ENCODE data around the gene SELPLG. TPM values are rescaled to one million over a fixed set of nuclear protein-coding genes. Genes with fewer than 3 reads are reported as not detected.

SELPLG gene
- total and polyA plus RNA-seq, 2 of the 4 experiments (the other 2 are of a cell fraction) = 3.2 to 10.8 TPM

- Histone ChIP-seq H2BK5ac (ENCODE audit: low read depth, low read length, poor library complexity, severe bottlenecking) (no peak overlapping the region), H2AK5ac (ENCODE audit: low read depth, low read length) (no peak overlapping the region), H3K9me1 (ENCODE audit: insufficient read depth, low read length) (peaks cover 14% of the 10 kb centered on the region), H3K14ac (replicated peaks; ENCODE audit: low read depth, low read length) (no peak overlapping the region), H4K91ac (ENCODE audit: insufficient read depth, low read depth, low read length) (no peak overlapping the region), H3K4me2 (ENCODE audit: low read depth, low read length) (no peak overlapping the region), H3K79me1 (ENCODE audit: low read depth in 1 of 2, low read length in 2 of 2) (peaks cover 0 to 18% of the 10 kb centered on the region in 2 experiments; a peak in 2 of 4 replicates), H2BK120ac (ENCODE audit: low read depth, low read length) (no peak overlapping the region), H4K8ac (ENCODE audit: low read depth in 2 of 2, low read length in 2 of 2) (no peak overlapping the region; a peak in 1 of 4 replicates), H3K9ac (ENCODE audit: low read depth, low read length) (no peak overlapping the region), H3K4me3 (ENCODE audit: insufficient read depth, low read depth, low read length) (no peak overlapping the region), H3K23ac (ENCODE audit: low read depth, low read length) (no peak overlapping the region), H3K27ac (ENCODE audit: insufficient read depth, low read length) (no peak overlapping the region), H2BK15ac (ENCODE audit: low read depth, low read length) (no peak overlapping the region), H2AK9ac (replicated peaks; ENCODE audit: low read depth, low read length, poor library complexity) (peak overlapping the region; percentile 9), H3K27me3 (ENCODE audit: control insufficient read depth, insufficient read depth, low read length) (no peaks in the 10 kb centered on the region), H3K56ac (ENCODE audit: extremely low read depth, insufficient read depth, low read length) (no peak overlapping the region), H2AFZ (replicated peaks; ENCODE audit: low read length, poor library complexity) (no peak overlapping the region), H4K20me1 (ENCODE audit: insufficient read depth, low read length) (peaks cover 17% of the 10 kb centered on the region), H3K36me3 (ENCODE audit: control insufficient read depth, insufficient read depth, low read length) (no peaks in the 10 kb centered on the region), H3K4me1 (ENCODE audit: control insufficient read depth, insufficient read depth, low read length) (peaks cover 24% of the 10 kb centered on the region), H3K4ac (ENCODE audit: low read depth, low read length) (no peak overlapping the region), H3K9me3 (ENCODE audit: control insufficient read depth, insufficient read depth, low read length) (no peaks in the 10 kb centered on the region), H3K18ac (ENCODE audit: low read depth, low read length) (no peak overlapping the region), H2BK20ac (ENCODE audit: low read depth, low read length) (no peak overlapping the region), H4K5ac (ENCODE audit: low read depth, low read length) (no peak overlapping the region)
- ChIA-PET POLR2A (ENCODE audit: unreplicated experiment) (interaction anchor here (0.5 kb wide), 1 partner anchor 45 kb away, joined by 5 read pairs; no protein-coding TSS in a partner anchor), CTCF (no interaction called here)
- in situ Hi-C loops (cut with MboI; ENCODE audit: low sequenced_read_pairs) (loop anchor here (25.0 kb wide), 1 partner anchor 453 kb away; the partner anchor contains the start of genes ALKBH2 and UNG), dilution Hi-C loops (cut with HindIII; ENCODE audit: low sequenced_read_pairs, unreplicated experiment) (no loop called here), intact Hi-C loops (cut with micrococcal nuclease) (no loop called here)
- WGBS, 2 experiments (ENCODE audit: extremely low coverage in 2 of 2, insufficient read length in 1 of 2) = no CpG with 5 or more reads among the region's 4 CpGs
- DNase-seq (no peak), ATAC-seq (ENCODE audit: low read depth) (no peak)
- TF ChIP-seq NFE2L2 (IDR thresholded peaks at IDR 0.05; ENCODE audit: low read depth, low read length) = peak; percentile 8; the same call in 1 of the 2 replicates
- no peak for TF ChIP-seq ELK1 (IDR thresholded peaks at IDR 0.05; ENCODE audit: borderline replicate concordance, low read depth, low read length)
- TF ChIP-seq SMC3 (IDR thresholded peaks at IDR 0.05; ENCODE audit: low read depth, low read length) = no peak
- no TSS peak for BruUV-seq (replicated peaks)
These were observed 652 bp upstream of the SELPLG start for GRCh38 chr12:108634341-108634751.

Measured in IMR-90 (cell line).